ENCODE measurements around the gene TMEM179.

TMEM179 gene

GRCh38 chr14:104555430-104556255, 48.9 kb downstream of the TMEM179 start:
- DNase-seq (ENCODE audit: low read depth), result no peak

- DNase-seq (ENCODE audit: low read depth), result no peak
Measured at GRCh38 chr14:104554608-104555429, 49.8 kb downstream of the TMEM179 start.

DNA sequence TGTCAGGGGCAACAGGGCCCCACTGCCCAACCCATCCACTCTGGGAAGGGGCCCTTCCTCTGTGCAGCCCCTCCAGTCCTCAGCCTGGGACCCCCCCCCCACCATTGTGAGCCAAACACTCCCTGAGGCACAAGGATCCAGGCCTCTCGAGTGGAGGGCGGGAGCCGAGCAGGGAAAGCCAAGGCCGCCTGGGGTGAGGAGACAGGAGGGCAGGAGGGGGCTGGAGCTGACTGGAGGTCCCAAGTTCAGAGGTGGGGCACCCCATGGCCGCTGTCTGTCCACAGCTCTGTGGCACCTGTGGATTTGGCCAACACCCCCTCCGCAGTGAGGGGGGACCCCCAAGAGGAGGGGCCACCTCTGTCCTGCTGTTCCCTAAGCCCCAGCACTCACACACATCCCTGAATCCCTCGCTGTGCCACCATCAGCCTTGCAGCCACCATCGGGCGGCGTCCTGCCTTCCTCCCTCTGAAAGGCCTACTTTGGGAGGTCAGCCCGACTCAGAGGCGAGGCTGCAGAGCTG, 50.4 kb downstream of the TMEM179 start:
- no peak for DNase-seq (ENCODE audit: low read depth)

DNA sequence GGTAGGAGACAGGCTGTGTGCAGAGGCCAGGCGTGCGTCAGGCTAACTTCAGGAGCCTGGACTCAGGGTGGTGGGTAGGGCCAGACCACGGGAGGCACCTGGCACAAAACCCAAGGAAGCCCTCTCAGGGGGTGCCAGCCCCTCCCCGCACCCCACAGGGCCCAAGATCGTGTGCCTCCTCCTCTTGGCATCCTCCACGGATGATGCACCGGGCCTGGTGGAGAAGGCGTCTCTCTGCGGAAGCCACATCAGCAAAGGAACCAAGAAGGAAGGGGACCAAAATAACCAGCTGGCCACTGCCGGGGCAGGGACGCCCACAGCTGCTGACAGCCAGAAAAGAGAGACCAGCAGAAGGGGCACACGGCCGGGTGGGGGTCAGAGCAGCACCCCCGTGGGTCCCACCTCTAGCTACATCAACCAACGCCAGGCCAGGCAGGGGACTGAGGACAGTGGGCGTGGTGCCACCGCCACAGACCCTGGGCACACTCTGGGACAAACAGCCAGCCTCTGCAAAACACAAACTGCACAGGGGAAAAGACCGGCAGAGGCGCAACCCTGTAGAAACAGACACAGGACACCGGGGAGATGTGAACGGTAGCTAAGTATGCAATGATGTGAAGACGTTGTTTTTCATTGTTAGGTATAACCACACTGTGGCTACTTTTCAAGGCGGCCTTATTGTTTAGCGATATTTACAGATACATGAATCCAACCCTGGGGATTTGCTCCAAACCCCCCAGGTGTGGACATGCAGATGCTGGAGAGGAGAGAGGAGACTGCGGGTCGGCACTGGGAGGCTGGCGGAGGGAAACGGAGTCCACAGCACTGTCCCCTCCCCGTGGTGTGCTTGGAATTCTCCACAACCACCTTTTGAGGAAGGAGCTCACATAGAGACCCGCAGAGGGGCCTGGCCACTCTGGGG, 51.1 kb downstream of the TMEM179 start:
- DNase-seq (ENCODE audit: low read depth), result no peak

DNA sequence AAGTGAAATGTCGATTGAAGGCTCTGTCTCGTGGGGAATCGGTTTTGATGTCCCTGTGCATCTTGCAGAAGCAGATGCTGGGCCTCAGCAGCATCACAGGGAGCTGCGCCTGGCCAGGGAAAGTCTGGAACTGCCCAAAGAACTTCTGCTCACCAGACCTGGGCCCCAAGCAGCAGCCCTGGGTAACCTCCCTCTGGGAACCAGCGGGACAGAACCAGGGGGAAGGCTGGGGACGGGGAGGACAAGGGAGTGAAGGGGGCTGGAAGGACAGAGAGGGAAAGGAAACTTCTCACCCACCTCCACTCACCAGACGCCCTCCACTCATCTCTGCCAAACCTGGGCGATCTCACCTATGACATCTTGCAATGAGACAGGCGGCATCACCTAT, 51.8 kb downstream of the TMEM179 start:
- no peak for DNase-seq (ENCODE audit: low read depth)

DNA sequence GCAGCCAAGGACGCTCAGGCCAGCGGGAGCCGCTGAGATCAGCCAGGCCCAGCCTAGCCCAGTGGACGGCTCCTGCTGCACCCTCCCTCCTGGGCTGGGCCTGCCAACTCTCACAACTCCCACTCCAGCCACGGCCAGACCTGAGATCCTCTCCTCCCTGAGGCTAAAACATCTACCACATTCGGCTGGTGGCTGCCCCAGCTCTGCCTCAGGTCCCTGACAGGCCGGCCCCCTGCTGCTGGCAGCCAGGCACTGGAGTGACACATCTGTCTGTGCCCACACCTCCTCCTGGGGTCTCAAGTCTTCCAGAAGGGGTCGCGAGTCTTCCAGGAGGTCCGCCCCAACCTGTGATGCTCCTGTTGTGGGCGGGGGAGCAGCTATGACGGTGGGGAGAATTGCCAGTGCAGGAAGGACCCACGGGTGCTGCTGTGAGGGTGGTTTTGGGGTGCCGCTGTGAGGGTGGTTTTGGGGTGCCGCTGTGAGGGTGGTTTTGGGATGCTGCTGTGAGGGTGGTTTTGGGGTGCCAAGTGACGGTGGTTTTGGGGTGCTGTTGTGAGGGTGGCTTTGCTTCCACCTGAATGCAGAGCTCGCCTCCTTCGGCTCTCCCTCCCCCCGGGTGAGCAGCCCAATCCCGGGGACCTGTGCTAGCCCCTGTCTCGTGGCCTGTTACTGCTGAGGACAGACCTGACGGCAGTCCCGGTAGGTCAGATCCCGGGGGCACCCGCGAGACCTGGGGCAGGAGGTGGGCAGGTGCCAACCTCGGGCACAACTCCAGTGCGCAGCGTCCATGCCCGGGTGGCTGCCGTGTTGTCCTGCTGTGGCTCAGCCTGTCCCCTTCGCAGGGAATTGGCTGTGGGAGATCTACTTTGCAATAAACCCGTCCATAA, 52.5 kb downstream of the TMEM179 start:
- DNase-seq (ENCODE audit: low read depth), result no peak

GRCh38 chr14:104550861-104551728, 53.5 kb downstream of the TMEM179 start:
- DNase-seq (ENCODE audit: low read depth), result no peak

GRCh38 chr14:104550340-104550860, 54.2 kb downstream of the TMEM179 start:
- no peak for DNase-seq (ENCODE audit: low read depth)

GRCh38 chr14:104549536-104550339, 54.8 kb downstream of the TMEM179 start:
- no peak for DNase-seq (ENCODE audit: low read depth)

- no peak for DNase-seq (ENCODE audit: low read depth)
Measured at GRCh38 chr14:104548802-104549535, 55.6 kb downstream of the TMEM179 start.

GRCh38 chr14:104547998-104548700, 56.4 kb downstream of the TMEM179 start:
- no peak for DNase-seq (ENCODE audit: low read depth)

GRCh38 chr14:104547310-104547997, 57.1 kb downstream of the TMEM179 start:
- DNase-seq (ENCODE audit: low read depth), result no peak

DNA sequence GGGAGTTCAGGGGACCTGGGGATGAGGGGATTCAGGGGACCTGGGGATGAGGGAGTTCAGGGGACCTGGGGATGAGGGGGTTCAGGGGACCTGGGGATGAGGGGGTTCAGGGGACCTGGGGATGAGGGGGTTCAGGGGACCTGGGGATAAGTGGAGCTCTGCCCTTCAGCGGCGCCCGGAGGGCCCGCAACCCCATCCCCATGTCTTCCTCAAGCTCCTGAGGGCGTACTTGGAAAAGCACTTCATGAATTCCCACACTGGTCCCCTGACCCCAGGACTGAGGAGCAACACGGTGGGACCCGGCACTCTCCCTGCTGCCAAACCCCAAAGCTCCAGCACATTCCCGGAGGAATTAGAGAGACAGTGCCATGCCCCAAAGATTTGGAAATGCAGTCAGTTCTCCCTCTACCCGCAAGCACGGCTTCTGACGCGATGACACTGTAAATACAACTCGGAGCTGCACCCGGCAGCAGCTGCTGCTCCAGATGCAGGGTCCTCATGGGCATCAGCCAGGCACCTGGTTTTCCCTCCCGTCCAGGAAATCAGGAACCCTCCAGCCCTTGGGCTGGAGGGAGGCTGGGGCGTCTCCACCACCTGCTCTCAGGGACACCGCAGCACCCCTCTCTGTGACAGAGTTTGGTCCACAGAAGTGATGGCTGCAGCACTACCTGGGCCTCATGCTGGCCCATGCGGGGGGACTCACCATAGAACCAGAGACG, 57.8 kb downstream of the TMEM179 start:
- no peak for DNase-seq (ENCODE audit: low read depth)

- DNase-seq (ENCODE audit: low read depth), result no peak
Measured at GRCh38 chr14:104545942-104546501, 58.5 kb downstream of the TMEM179 start.

GRCh38 chr14:104545151-104545941, 59.2 kb downstream of the TMEM179 start:
- no peak for DNase-seq (ENCODE audit: low read depth)
